K562 (cell line): ENCODE results near the gene PPT2. TPM values are rescaled to one million over a fixed set of nuclear protein-coding genes. Genes with fewer than 3 reads are reported as not detected.

Source experiments
- CREM ChIP-seq: IDR thresholded peaks from 2 replicates; pipeline ENCODE4 v1.6.1; 2014; ENCODE audit warnings: antibody characterized with exemption, low read depth
- DIDO1 ChIP-seq: fragments of 450-650 bp; IDR thresholded peaks from 2 replicates; pipeline ENCODE4 v1.6.1; 2016; ENCODE audit warnings: low read depth, missing biosample characterization, missing genetic modification characterization
- DLX4 ChIP-seq: fragments of 250-450 bp; sonication (Bioruptor Pico); IDR thresholded peaks from 2 replicates; pipeline ENCODE4 v1.6.1; 2021; ENCODE audit warnings: mild to moderate bottlenecking
- DMBX1 ChIP-seq: fragments of 250-450 bp; sonication (Bioruptor Pico); IDR thresholded peaks from 2 replicates; pipeline ENCODE4 v1.8.0; 2022; ENCODE audit warnings: inconsistent platforms, mild to moderate bottlenecking, moderate library complexity, borderline replicate concordance
- ETV1 ChIP-seq: fragments of 450-650 bp; conservative IDR thresholded peaks from 2 replicates; pipeline ENCODE4 v1.6.1; 2016; ENCODE audit warnings: missing genetic modification characterization, control low read depth, low read depth, missing compliant biosample characterization
- FIP1L1 ChIP-seq: fragments of 200-400 bp; formaldehyde crosslinking; IDR thresholded peaks from 2 replicates; pipeline ENCODE4 v1.6.1; 2018; ENCODE audit warnings: mild to moderate bottlenecking, low read depth, low read length; ENCODE audit not compliant: poor library complexity, severe bottlenecking
- FOXJ2 ChIP-seq: fragments of 200-800 bp; sonication (Bioruptor generic); IDR thresholded peaks from 2 replicates; pipeline ENCODE4 v1.6.1; 2016; ENCODE audit warnings: missing genetic modification characterization, missing compliant biosample characterization
- JUND ChIP-seq, 2 experiments: IDR thresholded peaks; 2 replicates in 1 of 2; 3 replicates in 1 of 2; pipeline ENCODE4 v1.6.1; 2011; ENCODE audit warnings: borderline replicate concordance in 2 of 2, low read depth in 2 of 2, low read length in 2 of 2, improper control_type of control experiment in 1 of 2, missing biosample characterization in 1 of 2, missing genetic modification characterization in 1 of 2, missing genetic modification reagents in 1 of 2
- KLF6 ChIP-seq: fragments of 250-450 bp; sonication (Bioruptor Pico); IDR thresholded peaks from 2 replicates; pipeline ENCODE4 v1.4.0; 2020; ENCODE audit warnings: mild to moderate bottlenecking, moderate library complexity, borderline replicate concordance
- MAFG ChIP-seq: fragments of 450-650 bp; conservative IDR thresholded peaks from 2 replicates; pipeline ENCODE4 v1.6.1; 2016; ENCODE audit warnings: missing genetic modification characterization, missing compliant biosample characterization
- MNT ChIP-seq, 2 experiments: fragments of 450-650 bp; conservative IDR thresholded peaks; 2 replicates each; pipeline ENCODE4 v1.6.1; 2017; ENCODE audit warnings: mild to moderate bottlenecking in 2 of 2, moderate library complexity in 2 of 2
- PHB2 ChIP-seq: fragments of 450-650 bp; IDR thresholded peaks from 2 replicates; pipeline ENCODE4 v1.6.1; 2017; ENCODE audit warnings: low read depth
- PKNOX1 ChIP-seq: fragments of 450-650 bp; IDR thresholded peaks from 2 replicates; pipeline ENCODE4 v1.6.1; 2016
- SFPQ ChIP-seq: fragments of 200-400 bp; formaldehyde crosslinking; IDR thresholded peaks from 2 replicates; pipeline ENCODE4 v1.6.1; 2017; ENCODE audit warnings: mild to moderate bottlenecking, low read depth, low read length, moderate library complexity
- ZNF174 ChIP-seq: fragments of 250-450 bp; sonication (Bioruptor Pico); IDR thresholded peaks from 2 replicates; pipeline ENCODE4 v1.4.0; 2020; ENCODE audit warnings: mild to moderate bottlenecking
- ZNF217 ChIP-seq: sonication (generic); formaldehyde crosslinking; IDR thresholded peaks from 2 replicates; pipeline ENCODE4 v1.8.0; 2022; ENCODE audit warnings: mild to moderate bottlenecking, missing genetic modification reagents
- polyA plus RNA-seq, 8 experiments: library from polyadenylated mRNA; depleted of rRNA in 4 of 8; stranded (reverse) in 5 of 8; unstranded in 3 of 8; fragments of >200 nt; fragmentation: Nextera tagmentation in 2 of 8; fragmentation: Illumina TruSeq in 1 of 8; extraction: Ambion mirVana in 2 of 8; extraction: Trizol in 1 of 8; gene quantifications; 2 replicates each; pipeline versions ENCODE4 v1.2.1 to v1.2.3, GENCODE V29; 2011 to 2014; ENCODE audit warnings: inconsistent platforms in 1 of 8, missing spikeins in 1 of 8
- total RNA-seq, 7 experiments: library from RNA; depleted of rRNA in 6 of 7; stranded (reverse); fragments of >200 nt in 6 of 7; fragmentation: Illumina TruSeq in 2 of 7; extraction: Trizol in 2 of 7; gene quantifications; 2 replicates each; pipeline versions ENCODE4 v1.2.1 to v1.2.3, GENCODE V29; 2011 to 2021; ENCODE audit warnings: low replicate concordance in 1 of 7
- TF ChIP-seq, protein P1 (sequence below): fragments of 450-650 bp; IDR thresholded peaks from 2 replicates; pipeline ENCODE4 v1.6.1; 2018; ENCODE audit not compliant: partially characterized antibody

Gene PPT2
- total and polyA plus RNA-seq, 9 of the 15 experiments (the other 6 are each of a cell fraction or from before 2014, with no cell fraction given): 27.4 to 98.8 (median 69.9) TPM

DNA sequence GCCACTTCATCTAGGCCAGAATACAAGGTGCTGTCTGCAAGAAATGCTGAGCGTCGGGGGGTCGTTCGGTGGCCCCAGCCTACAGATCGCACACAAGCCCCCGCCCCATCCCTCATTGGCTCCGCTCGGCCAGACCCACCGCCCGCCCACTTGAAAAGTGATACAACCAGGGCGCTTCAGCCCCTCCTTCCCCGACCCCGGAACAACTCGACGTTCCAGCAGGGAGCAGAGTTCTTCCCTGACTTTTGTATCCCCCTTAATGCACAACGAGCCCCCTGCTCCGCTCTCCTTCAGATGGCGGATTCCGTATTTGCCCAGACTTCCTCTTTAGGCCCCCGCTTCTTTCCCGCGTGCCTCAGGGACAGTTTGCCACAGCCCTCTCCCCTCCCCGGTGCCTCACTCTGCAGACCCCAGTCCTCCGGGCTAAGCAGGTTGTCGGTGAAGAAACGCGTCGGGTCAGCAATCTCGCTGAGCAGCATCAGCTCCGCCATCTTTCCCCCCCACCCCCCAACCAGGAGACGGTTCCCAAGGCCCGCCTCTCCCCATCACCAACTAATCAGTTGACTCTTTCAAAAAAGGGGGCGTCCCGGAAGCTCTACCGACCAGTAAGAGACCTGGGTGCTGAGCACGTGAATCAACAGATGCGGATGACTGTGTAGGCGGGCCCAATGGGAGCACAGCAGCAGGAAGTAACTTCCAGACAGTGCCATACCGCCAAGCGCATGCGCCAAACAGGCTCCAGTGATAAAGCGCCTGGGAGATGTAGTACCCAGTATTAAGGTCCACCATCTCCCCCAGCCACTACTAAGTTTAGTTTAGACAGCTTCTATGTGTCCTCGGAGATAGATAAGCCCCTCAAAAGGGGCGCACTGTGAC lies 26.0 kb upstream of the PPT2 start, which contains the start of gene ATF6B (continued):
- no peak for TF ChIP-seq DLX4 (CRISPR knock-in tag)
- TF ChIP-seq CREM: peak; percentile 74
- TF ChIP-seq SFPQ: no peak
- TF ChIP-seq DMBX1 (CRISPR knock-in tag): no peak
- no peak for TF ChIP-seq FOXJ2
- peak; percentile 74 for TF ChIP-seq MAFG (tag)
- TF ChIP-seq, protein P1, sequence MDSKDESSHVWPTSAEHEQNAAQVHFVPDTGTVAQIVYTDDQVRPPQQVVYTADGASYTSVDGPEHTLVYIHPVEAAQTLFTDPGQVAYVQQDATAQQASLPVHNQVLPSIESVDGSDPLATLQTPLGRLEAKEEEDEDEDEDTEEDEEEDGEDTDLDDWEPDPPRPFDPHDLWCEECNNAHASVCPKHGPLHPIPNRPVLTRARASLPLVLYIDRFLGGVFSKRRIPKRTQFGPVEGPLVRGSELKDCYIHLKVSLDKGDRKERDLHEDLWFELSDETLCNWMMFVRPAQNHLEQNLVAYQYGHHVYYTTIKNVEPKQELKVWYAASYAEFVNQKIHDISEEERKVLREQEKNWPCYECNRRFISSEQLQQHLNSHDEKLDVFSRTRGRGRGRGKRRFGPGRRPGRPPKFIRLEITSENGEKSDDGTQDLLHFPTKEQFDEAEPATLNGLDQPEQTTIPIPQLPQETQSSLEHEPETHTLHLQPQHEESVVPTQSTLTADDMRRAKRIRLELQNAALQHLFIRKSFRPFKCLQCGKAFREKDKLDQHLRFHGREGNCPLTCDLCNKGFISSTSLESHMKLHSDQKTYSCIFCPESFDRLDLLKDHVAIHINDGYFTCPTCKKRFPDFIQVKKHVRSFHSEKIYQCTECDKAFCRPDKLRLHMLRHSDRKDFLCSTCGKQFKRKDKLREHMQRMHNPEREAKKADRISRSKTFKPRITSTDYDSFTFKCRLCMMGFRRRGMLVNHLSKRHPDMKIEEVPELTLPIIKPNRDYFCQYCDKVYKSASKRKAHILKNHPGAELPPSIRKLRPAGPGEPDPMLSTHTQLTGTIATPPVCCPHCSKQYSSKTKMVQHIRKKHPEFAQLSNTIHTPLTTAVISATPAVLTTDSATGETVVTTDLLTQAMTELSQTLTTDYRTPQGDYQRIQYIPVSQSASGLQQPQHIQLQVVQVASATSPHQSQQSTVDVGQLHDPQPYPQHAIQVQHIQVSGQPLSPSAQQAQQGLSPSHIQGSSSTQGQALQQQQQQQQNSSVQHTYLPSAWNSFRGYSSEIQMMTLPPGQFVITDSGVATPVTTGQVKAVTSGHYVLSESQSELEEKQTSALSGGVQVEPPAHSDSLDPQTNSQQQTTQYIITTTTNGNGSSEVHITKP: peak; percentile 41
- TF ChIP-seq DIDO1 (tag): no peak
- no peak for TF ChIP-seq FIP1L1
- TF ChIP-seq PHB2: no peak
- TF ChIP-seq ETV1 (tag): no peak
- peak; percentile 90 for TF ChIP-seq MNT (conservative IDR thresholded peaks at IDR 0.05)
- peak; percentile 76 for TF ChIP-seq JUND (IDR thresholded peaks at IDR 0.05; ENCODE audit: borderline replicate concordance, low read depth, low read length)
- TF ChIP-seq JUND (tag; IDR thresholded peaks at IDR 0.05; ENCODE audit: borderline replicate concordance, low read depth, low read length): peak; percentile 51; the same call in 1 of the 3 replicates
- peak; percentile 63 for TF ChIP-seq PKNOX1
- TF ChIP-seq ZNF174: no peak
- no peak for TF ChIP-seq KLF6 (CRISPR knock-in tag)
- no peak for TF ChIP-seq ZNF217 (CRISPR knock-in tag)
